8988T (cell line): ENCODE data around the gene DCC.
"Not testable (repeated sequence)": the region's sequence is repeated elsewhere in the genome, so short reads cannot be mapped to it uniquely, and the experiment has no call there.

ENCODE experiments used
- DNase-seq: peaks from one replicate; pipeline ENCODE4 v3.0.0; 2011

The DCC gene

DNA sequence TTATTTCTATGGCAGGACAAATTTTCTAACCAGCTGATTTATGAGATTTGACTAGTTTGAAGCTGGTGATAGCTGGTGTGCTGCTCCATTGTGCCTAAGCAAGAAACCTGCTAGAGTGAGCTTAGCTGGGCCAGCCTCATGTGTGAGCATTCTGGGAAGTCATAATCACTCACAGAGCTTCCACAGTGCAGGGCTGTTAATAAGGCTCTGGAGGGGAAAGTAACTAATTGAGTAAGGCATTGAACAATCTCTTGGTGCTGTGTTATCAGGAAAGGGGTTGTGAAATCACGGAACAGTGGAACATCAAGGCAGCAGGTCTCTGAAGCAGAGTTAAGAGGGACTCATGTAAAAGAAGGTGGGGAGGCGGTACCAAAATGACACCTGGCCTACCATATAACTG lies 1111.9 kb downstream of the DCC start:
- no peak for DNase-seq

DNA sequence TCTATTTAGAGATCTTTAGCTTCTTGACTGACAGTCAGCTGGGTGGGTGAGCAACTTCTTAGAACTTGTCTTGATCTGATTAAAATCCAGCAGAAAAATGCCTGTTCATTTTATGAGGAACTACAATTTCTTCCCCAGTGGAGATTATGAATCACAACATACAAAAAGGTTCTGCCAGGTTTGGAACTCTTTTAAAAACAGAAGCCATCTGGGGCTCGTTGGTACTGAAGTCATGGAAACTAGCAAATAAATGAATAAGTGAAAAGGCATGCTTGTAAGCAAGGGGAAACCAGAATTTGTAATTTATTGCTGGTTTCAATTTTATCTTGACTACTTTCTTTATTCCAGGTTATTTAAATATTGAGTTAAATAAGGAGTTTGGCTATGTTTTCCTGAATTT lies 1117.1 kb downstream of the DCC start:
- no peak for DNase-seq

DNA sequence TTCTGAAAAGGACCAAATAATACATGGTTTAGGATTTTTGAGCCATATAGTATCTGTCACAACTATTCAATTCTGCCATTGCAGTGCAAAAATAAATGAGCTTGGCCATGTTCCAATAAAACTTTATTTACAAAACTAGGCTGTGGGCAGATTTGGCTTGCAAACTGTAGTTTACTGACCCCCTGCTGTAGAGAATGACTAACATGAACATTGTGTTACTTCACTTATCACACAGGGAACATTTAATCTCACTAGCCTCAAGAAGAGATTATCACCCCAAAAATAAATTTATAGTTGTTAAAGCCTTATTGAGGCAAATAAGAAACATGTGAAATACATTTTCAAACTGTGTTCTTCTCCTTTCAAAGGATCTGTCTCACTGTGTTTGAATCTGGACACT lies 1118.3 kb downstream of the DCC start:
- DNase-seq = no peak

DNA sequence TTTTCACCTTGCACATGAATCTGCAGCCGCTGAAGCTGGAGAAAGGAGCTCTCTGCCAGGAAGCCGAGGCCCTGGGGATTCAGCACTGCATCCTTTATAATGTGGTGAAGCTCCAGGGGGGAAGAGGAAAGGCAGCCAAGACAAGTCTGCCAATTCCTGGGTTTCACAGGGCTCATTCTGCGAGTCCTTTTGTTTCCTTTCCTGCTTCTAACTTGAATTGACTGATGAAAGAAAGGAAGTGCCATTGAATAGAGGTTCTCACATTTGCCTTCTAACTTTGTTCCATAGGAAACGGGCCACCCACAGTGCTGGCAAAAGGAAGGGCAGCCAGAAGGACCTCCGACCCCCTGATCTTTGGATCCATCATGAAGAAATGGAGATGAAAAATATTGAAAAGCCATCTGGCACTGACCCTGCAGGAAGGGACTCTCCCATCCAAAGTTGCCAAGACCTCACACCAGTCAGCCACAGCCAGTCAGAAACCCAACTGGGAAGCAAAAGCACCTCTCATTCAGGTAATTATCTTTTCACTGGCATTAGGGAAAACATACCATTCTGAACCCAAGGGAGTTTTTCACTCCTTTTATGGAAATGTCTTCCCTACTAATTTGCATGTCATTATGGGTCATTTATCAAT lies 1119.1 kb downstream of the DCC start:
- no peak for DNase-seq

DNA sequence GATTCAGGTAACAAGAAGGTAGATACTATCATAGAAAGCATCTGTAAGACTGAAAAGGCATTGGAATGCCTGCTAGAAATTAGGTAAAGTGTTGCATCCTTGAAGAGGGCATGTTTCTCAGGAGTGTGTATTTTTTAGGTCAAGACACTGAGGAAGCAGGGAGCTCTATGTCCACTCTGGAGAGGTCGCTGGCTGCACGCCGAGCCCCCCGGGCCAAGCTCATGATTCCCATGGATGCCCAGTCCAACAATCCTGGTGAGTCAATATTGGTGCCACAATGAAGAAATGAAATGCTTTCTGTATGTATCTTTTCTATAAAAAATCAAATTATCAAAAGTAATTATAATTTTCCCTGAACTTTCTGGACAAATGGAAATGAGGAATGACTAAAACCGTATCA lies 1127.8 kb downstream of the DCC start:
- no peak for DNase-seq

DNA sequence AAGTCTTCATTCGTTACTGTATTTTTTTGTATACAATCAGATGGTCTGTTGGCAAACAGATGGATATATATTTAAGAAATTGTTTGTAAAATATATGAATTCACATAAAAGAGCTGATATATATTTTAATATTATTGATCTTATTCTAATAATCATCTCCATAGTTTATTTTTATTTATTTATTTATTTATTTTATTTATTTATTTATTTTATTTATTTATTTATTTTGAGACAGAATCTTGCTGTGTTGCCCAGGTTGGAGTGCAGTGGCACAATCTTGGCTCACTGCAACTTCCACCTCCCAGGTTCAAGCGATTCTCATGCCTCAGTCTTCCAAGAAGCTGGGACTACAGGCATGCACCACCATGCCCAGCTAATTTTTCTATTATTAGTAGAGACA lies 1128.2 kb downstream of the DCC start:
- DNase-seq = not testable (repeated sequence)

DNA sequence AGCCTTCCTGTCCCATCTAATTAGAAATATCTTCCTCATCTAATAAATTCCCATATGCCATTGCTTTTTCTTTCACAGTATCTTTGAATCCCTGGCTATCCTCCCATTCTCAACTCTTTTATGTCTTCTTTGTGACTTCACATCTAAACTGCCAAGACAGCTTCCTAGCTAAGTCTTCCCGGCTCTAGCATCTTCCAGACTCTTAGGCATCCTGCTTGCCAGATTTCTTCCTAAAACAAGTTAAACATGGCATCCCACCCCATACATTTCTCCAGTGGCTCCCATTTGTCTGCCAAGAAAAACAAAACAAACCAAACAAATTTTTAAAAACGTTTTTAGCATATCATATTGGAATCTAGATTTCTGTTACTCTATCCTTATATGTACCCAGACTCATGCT lies 1132.5 kb downstream of the DCC start:
- DNase-seq = no peak

DNA sequence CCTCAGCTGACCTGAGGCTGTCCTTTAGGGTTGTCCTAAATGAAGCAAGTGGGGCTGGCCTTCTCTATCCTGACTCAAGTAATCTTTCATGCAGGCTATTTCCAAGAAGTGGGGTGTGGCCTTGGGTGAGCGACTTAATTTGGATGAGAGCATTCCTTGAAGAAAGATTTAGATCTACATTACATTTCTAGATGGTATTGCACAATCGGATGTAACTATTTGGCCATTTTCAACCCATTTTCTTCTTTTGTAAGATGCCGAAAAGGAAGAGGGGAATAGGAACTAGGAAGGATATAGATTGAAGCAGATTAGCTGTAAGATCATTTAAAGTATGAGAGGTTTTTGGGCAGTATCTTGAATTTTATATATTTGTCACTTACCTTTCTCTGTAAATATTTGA lies 1138.2 kb downstream of the DCC start:
- DNase-seq = no peak

DNA sequence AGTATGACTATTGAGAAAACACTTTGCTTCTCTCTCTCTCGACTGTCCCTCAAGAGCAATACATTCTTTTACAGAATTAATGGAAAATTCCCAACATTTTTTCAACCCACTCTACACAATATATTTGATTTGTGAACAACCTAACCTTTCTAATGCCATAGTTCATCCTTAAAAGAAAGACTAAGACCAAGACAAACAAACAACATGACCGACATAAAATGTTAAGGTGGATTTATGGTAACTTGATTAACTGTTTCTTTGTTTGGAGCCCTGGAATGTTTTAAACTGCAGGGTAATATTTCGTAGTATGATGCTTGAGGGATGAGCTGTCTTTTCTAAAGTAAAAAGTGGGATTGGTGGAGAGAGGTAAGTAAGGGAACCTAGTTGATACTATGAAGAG lies 1146.3 kb downstream of the DCC start:
- no peak for DNase-seq

DNA sequence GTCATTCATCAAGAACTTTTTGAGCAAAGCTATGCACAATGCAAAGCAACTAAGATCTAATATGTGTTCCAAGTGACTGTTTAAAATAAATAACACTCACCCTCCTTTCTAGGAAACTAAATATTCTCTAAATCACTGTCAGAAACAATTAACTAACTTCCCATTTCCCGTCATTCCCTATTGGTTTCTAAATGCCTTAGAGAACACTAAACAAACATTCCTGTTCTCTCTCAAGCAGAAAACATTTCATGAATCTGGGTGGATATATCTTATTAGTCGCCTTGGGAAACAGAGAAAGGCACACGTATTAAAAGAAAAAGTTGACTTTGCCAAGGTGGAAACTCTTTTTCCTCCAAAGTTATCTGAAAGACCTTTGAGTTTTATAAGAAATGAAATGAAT lies 1149.3 kb downstream of the DCC start:
- no peak for DNase-seq

DNA sequence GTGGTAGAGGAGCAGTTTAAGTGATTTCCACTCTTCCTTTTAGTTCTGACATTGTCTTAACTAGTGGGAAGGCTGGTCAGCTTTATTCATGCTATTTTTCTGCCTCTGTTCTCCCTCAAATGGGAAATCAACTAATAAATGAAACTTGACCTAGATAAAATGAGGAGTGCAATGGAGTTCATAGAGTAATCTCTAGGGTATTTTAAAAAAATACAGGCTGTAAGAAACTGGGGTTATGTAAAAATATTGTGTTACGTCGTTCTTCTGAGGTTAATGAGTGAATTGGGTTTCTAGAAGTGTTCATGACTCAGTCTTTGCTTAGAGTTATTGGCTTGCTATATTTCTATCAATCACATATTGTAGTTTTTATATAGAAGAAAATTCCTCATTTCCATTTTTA lies 1150.0 kb downstream of the DCC start:
- DNase-seq = no peak

DNA sequence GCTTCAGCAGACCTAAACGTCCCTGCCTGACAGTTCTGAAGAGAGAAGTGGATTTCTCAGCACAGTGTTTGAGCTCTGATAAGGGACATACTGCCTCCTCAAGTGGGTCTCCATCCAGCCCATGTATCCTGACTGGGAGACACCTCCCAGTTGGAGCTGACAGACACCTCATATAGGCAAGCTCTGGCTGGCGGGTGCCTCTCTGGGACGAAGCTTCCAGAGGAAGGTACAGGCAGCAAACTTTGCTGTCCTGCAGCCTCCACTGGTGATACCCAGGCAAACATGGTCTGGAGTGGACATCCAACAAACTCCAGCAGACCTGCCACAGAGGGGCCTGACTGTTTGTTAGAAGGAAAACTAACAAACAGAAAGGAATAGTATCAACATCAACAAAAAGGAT lies 1156.0 kb downstream of the DCC start:
- no peak for DNase-seq

DNA sequence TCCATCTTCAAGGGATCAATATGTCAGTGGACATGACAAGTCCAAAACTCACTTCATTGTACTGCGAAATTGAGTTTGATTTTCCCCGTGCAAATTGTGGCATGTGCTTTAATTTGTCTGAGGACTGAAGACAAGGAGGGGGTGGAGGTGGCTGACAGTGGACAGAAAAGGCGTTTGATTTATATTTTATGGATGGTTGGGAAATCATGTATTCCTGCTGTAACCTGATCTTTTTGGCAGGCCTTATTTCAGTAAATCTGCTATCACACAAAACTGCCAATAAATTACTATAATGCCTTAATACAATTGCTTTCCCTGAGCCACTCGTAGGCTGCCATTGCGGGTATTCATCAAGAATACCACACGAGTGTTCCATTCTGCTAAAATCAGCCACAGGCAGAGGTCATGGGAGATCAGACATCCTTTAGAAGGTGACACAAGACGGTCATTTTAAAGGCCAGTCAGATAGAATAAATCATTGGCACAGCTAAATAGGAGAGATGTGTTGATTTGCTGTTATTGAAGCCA lies 1164.0 kb downstream of the DCC start:
- DNase-seq = no peak

DNA sequence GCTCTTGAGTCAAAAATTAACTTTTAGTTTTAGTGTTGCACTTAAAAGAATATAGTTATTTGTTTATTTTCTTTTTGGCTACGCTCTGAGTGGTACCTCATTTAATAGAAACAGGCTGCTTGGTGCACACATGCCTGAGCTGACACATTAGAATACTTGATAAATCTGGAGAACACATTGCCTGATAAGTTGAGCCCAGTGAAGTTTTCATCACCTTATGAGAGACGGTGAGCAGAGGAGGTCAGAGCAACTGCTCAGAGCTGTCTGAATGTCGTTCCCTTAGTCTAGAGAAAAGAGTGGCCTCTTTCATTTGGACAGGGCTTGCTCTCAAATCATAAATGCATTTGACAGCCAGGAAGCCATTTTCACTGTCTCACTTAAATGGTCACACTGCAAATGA lies 1168.5 kb downstream of the DCC start:
- no peak for DNase-seq

DNA sequence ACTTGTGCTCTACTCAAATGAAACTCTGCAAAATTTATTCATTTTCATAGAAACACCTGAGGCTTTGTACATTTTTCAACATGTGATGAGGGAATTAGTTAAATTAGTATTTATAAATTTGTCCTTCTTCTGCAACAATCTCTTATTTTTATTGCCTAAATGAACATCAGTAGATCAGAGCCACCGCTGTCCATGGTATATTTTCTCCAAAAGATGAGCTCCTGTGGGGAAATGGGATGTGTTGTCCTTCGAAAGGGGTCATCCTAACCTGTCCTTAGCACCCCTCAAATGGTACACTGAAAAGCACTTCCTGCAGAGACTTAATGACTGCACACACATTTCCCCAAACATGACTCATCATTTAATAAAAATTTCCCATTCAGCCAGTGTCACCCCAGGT lies 1169.9 kb downstream of the DCC start:
- no peak for DNase-seq

DNA sequence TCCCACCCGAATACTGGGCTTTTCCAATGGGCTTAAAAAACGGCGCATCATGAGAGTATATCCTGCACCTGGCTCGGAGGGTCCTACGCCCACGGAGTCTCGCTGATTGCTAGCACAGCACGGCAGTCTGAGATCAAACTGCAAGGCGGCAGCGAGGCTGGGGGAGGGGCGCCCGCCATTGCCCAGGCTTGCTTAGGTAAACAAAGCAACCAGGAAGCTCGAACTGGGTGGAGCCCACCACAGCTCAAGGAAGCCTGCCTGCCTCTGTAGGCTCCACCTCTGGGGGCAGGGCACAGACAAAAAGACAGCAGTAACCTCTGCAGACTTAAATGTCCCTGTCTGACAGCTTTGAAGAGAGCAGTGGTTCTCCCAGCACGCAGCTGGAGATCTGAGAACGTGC lies 1171.7 kb downstream of the DCC start:
- DNase-seq = not testable (repeated sequence)

DNA sequence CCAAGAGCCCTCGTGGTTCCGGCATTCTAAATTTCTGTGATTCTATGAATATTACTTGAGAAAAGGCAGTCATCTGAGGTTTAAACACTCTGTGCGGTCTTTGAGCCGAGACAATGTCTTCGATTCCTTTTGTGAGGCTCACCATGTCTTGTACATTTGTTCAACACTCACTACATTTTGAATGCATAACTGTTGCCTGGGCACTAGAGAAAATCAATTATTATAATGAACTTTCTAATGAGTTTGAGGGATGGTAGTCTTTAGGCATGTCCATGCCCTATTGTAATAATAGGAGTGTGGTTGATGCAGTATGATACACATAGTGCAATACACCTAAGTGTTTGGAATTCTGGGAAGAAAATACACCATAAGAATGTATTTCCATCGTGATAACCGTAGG lies 1181.1 kb downstream of the DCC start:
- no peak for DNase-seq

DNA sequence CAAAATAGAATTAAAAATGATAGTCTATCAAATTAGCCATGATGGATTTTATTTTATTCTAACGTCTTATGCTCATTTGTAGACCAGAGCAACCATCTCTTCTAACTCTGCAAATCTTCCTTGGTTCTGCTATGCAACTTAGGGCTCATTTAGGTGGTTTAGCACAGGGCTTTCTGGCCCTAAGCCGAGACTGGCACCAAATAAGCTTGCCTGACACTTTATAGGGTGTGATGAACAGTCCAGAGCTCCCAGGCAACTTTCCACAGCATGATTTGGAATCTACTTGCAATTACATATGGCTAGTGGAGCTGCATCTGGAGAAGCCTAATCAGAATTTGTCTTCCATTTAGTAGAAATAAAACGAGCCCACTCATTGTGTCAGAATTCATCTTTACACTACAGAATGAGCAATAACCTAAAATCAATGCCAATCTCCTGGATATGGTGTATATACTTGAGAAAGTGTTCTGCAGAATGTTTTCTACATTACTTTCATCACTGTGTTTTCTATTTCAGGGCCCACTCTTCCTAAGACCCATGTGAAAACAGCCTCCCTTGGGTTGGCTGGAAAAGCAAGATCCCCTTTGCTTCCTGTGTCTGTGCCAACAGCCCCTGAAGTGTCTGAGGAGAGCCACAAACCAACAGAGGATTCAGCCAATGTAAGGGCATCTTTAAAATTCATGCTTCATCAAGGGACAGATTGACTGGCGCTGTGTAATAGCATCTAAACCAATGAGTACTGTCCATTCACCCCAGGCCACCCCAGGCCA lies 1186.3 kb downstream of the DCC start:
- DNase-seq = no peak

DNA sequence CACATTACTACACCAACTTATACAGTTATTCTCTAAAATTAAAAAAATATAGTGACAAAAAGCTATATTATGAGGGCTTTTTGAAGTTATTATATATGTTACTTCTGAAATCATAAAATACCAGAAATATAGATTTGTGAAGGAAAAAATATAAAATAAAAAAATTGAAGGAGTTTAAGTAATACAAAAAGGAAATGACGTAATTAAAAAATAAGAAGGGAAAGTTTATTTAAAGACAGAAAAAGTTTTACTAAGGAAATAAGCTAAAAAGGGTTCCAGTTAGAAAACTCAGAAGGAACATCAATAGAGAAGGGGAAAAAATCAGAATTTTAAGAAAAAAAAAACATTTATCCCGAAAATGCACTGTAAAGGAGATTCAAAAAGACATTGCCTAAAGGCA lies 1187.4 kb downstream of the DCC start:
- no peak for DNase-seq

DNA sequence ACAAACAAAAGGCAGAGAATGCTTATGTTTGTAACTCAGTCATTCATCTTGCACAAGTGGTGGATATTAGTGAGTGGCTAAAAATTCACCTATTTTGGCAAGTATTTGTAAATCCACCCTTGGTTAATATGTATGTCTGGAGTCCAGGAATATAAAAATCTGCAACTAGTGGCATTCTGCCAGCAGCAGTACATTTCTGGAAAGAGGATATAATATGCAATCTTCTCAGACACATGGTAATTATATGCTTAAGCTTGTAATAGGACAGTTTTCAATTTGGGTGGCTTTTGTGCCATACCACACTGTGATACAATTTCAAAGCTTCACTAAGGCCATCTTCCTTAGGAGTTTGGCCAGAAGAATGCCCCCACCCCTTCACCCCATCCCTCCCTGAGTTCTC lies 1191.2 kb downstream of the DCC start:
- DNase-seq = no peak

DNA sequence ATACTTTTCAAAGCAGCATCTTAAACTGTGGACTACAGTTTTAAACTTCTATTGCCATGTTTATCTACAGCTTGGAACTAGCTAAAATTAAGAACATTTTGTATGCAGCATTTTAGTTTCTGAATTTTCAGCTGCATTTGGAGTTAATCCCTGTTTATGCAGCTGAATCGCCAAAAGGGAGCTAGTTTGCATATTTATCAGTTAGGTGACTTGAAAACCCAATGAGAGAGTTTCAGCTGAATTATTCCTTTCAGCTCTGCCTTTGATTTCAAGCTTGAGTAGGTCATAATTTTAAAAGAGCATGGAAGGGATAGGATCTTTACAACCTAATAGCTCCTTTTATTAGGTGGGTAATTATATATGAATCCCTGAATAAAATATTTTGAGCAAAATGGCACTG lies 1191.9 kb downstream of the DCC start:
- DNase-seq = no peak

DNA sequence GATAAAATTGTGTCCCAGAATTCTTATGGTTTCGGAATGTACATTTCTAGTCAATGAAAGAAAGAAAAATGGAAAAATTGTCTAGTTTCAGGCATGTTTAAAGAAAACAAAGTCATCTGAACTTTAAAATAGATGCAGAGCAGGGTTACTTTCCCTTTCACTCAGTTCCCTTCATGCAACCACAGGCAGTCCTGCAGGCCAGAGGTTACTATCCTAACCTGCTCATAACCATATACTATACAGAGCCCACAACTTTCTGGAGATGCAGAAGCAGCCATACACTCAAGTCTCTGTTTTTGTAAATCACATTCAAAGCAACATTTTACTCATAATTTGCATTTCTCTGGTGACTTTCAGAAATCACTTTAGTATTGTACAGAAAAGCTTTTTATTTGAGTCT lies 1194.2 kb downstream of the DCC start:
- no peak for DNase-seq

DNA sequence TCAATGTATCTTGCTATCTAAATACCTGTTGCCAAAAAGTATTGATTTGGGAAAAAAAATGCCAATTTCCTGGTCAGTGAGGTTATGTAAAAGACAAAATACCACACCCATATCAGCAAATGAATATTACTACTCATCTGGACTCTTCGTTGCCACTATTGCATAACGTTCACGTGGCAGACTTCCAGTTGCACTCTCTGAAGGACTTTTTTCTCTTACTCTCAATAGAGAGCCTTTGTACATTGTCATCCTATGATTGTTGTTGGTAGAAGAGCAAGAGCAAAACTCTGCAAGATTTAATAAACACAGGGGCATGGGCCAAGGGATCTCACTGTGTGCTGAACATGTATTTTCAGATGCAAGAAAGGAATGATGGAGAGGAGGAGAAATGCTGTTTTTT lies 1194.7 kb downstream of the DCC start:
- no peak for DNase-seq

DNA sequence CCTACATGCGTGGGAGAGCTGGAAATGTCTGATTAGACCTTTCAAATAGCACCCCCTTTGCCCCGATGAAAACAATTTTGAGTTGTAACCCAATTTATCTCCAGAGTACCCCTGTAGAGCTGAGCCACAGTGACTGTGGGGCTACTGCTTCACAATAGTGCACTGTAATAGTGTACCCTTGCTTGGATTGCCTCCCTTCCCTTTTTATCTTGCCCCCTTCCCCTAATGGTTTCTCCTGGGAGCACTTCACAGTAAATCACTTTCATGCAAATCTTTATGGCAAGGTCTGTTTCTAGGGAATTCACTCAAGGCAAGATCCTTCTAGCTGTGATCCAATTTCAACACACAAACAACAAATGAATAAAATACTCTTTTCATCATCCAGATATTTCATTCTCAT lies 1196.9 kb downstream of the DCC start:
- no peak for DNase-seq

DNA sequence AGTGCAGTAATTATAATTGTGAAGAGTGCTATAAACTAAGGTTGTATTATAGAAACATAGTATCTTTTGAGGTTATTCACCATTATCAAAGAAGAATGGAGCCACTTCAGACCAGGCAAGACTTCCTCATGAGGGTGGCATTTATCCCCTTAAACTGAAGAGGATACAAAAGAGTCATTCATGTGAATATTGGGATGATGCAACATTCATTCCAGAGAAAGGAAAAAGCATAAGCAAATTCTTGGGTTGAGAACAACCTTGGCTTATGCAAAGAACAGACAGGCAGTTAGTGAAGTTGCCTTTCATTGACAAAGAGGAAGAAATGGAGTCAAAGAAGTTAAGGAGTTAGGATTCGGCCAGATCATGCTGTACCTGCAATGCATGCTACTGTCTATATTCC lies 1201.9 kb downstream of the DCC start:
- DNase-seq = no peak
